Muscle layer of duodenum (tissue), 2 donors: Measurements from ENCODE around the gene CHID1.

Experiments
- H3K27ac ChIP-seq: one replicate; pipeline ENCODE4 v1.7.0; 2013; ENCODE audit warnings: mild to moderate bottlenecking, low read length
- H3K27me3 ChIP-seq: one replicate; pipeline ENCODE4 v1.7.0; 2013; ENCODE audit warnings: low read depth, mild to moderate bottlenecking, control low read depth, low read length
- H3K36me3 ChIP-seq, 2 donors: one replicate each; pipeline ENCODE4 v1.7.0; 2013; ENCODE audit warnings: low read length in 2 of 2, control low read depth in 1 of 2, mild to moderate bottlenecking in 1 of 2; ENCODE audit not compliant: insufficient read depth in 2 of 2, control insufficient read depth in 1 of 2
- H3K4me1 ChIP-seq, 2 donors: one replicate each; pipeline ENCODE4 v1.7.0; 2013; ENCODE audit warnings: low read length in 2 of 2, mild to moderate bottlenecking in 2 of 2, control low read depth in 1 of 2, moderate library complexity in 1 of 2; ENCODE audit not compliant: insufficient read depth in 2 of 2, control insufficient read depth in 1 of 2
- H3K4me3 ChIP-seq, 2 donors: one replicate each; pipeline ENCODE4 v1.7.0; 2013; ENCODE audit warnings: low read length in 2 of 2, low read depth in 1 of 2, mild to moderate bottlenecking in 1 of 2
- H3K9me3 ChIP-seq, 2 donors: one replicate each; pipeline ENCODE4 v1.7.0; 2013; ENCODE audit warnings: low read length in 2 of 2, control low read depth in 1 of 2, mild to moderate bottlenecking in 1 of 2; ENCODE audit not compliant: control insufficient read depth in 1 of 2
- donor health status: healthy.

CHID1 gene

GRCh38 chr11:828506-829175 is 82.0 kb downstream of the CHID1 start:
- Histone ChIP-seq H3K4me1 (peaks cover 0 to 60% of the 10 kb centered on the region in 2 donors), H3K9me3 (no peaks in the 10 kb centered on the region), H3K27ac (no peak overlapping the region), H3K36me3 (peaks cover 0 to 22% of the 10 kb centered on the region in 2 donors), H3K27me3 (no peaks in the 10 kb centered on the region), H3K4me3 (peak overlapping the region in 1 of 2 donors; percentile 3)

GRCh38 chr11:827897-828192 is 82.8 kb downstream of the CHID1 start, which contains the start of gene CRACR2B:
CRACR2B (plus strand) TSS chr11:827919; CDS start chr11:828608, 689 bp downstream.
- Histone ChIP-seq H3K4me3 (peak within 1 kb of the TSS in 1 of 2 donors; percentile 44), H3K9me3 (no peaks in the 10 kb centered on the region), H3K4me1 (peaks cover 0 to 57% of the 10 kb centered on the region in 2 donors), H3K27me3 (no peaks in the 10 kb centered on the region), H3K36me3 (peaks cover 0 to 29% of the 10 kb centered on the region in 2 donors), H3K27ac (peak within 1 kb of the TSS; percentile 72)

- no peaks in the 10 kb centered on the region for H3K9me3 ChIP-seq
- H3K27ac ChIP-seq: peak overlapping the region; percentile 72
- no peaks in the 10 kb centered on the region for H3K27me3 ChIP-seq
- H3K36me3 ChIP-seq: peaks cover 0 to 31% of the 10 kb centered on the region in 2 donors
- peaks cover 0 to 55% of the 10 kb centered on the region in 2 donors for H3K4me1 ChIP-seq
- peak overlapping the region in 1 of 2 donors; percentile 44 for H3K4me3 ChIP-seq
Measured at GRCh38 chr11:827146-827896, 83.3 kb downstream of the CHID1 start.

GRCh38 chr11:826836-827145 is 83.8 kb downstream of the CHID1 start:
- Histone ChIP-seq H3K9me3 (no peaks in the 10 kb centered on the region), H3K36me3 (peaks cover 0 to 32% of the 10 kb centered on the region in 2 donors), H3K27me3 (no peaks in the 10 kb centered on the region), H3K4me3 (peak overlapping the region in 1 of 2 donors; percentile 44), H3K27ac (no peak overlapping the region), H3K4me1 (peaks cover 0 to 53% of the 10 kb centered on the region in 2 donors)

- no peak overlapping the region for H3K4me3 ChIP-seq
Measured at GRCh38 chr11:826227-826621, 84.4 kb downstream of the CHID1 start.

GRCh38 chr11:825366-826226 is 85.0 kb downstream of the CHID1 start:
- Histone ChIP-seq H3K4me1 (peaks cover 10 to 53% of the 10 kb centered on the region in 2 donors), H3K4me3 (no peak overlapping the region), H3K27ac (peak overlapping the region; percentile 23), H3K36me3 (peaks cover 0 to 32% of the 10 kb centered on the region in 2 donors), H3K27me3 (no peaks in the 10 kb centered on the region), H3K9me3 (no peaks in the 10 kb centered on the region)

More at GRCh38 chr11:826227-826621, 84.4 kb downstream of the CHID1 start:
- Histone ChIP-seq H3K36me3 (peaks cover 0 to 32% of the 10 kb centered on the region in 2 donors), H3K27ac (peak overlapping the region; percentile 23), H3K4me1 (peaks cover 4 to 53% of the 10 kb centered on the region in 2 donors), H3K27me3 (no peaks in the 10 kb centered on the region), H3K9me3 (no peaks in the 10 kb centered on the region)

- no peaks in the 10 kb centered on the region for H3K27me3 ChIP-seq
- no peak overlapping the region for H3K4me3 ChIP-seq
- peaks cover 0 to 32% of the 10 kb centered on the region in 2 donors for H3K36me3 ChIP-seq
- peaks cover 11 to 51% of the 10 kb centered on the region in 2 donors for H3K4me1 ChIP-seq
- H3K9me3 ChIP-seq: no peaks in the 10 kb centered on the region
- H3K27ac ChIP-seq: no peak overlapping the region
Measured at GRCh38 chr11:824942-825341, 85.7 kb downstream of the CHID1 start.

GRCh38 chr11:824292-824880 is 86.2 kb downstream of the CHID1 start:
- H3K4me1 ChIP-seq: peaks cover 11 to 46% of the 10 kb centered on the region in 2 donors
- H3K27ac ChIP-seq: no peak overlapping the region

GRCh38 chr11:823441-824291 is 86.9 kb downstream of the CHID1 start:
- Histone ChIP-seq H3K36me3 (peaks cover 0 to 32% of the 10 kb centered on the region in 2 donors), H3K27ac (no peak overlapping the region), H3K9me3 (no peaks in the 10 kb centered on the region), H3K4me1 (peaks cover 11 to 43% of the 10 kb centered on the region in 2 donors), H3K4me3 (no peak overlapping the region), H3K27me3 (no peaks in the 10 kb centered on the region)

More at GRCh38 chr11:824292-824880, 86.2 kb downstream of the CHID1 start:
- H3K9me3 ChIP-seq: no peaks in the 10 kb centered on the region
- no peaks in the 10 kb centered on the region for H3K27me3 ChIP-seq
- peaks cover 0 to 32% of the 10 kb centered on the region in 2 donors for H3K36me3 ChIP-seq
- H3K4me3 ChIP-seq: no peak overlapping the region
